HTERT RPE-1 (cell line): ENCODE measurements around the gene BCL7A.
"Not testable (repeated sequence)": the region's sequence is repeated elsewhere in the genome, so short reads cannot be mapped to it uniquely, and the experiment has no call there.

Source experiments
- in situ Hi-C: fragments of 300-500 bp; cut with MboI; formaldehyde crosslinking; loops from 4 replicates; pipeline ENCODE4 v1.14.3; 2020; ENCODE audit warnings: low sequenced_read_pairs

BCL7A gene

GRCh38 chr12:122021822-122022392 is at the start of gene BCL7A:
BCL7A (plus strand) TSS chr12:122021884; CDS start chr12:122022092, 208 bp downstream.
- in situ Hi-C loops = no loop called here

DNA sequence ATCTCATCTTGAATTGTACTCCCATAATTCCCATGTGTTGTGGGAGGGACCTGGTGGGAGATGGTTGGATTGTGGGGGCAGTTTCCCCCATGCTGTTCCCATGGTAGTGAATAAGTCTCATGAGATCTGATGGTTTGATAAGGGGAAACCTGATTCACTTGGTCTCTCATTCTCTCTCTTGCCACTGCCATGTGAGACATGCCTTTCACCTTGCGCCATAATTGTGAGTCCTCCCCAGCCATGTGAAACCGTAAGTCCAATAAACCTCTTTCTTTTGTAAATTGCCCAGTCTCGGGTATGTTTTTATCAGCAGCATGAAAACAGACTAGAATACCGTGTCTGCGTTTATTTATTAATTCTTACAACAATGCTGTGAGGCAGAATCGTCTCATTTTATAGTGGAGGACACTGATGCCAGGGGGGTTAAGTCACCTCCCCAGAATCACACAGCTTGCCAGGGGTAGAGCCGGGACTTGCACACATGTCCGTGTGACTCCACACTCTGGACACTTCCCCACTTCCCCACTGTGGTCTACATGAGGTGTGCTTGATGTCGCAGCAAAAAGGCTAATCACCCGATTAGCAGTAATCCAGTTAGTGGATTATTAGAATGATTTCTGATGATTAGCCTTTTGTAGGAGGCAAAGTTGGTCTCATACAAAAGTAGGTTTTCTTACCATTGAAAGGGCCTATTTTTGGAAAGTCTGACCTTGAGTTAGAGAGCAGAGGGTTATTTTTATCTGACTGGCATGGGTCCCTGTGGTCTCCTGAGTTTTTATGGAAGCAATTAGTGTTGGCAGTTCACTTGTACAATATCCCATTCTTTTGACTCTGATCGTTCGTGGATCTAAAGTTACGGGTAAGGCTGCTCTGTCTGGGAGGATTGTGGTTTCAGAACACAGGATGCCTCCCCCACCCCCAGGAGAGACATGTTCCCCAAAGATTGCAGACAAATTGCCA is 47.4 kb upstream of the BCL7A start:
- in situ Hi-C loops = no loop called here

DNA sequence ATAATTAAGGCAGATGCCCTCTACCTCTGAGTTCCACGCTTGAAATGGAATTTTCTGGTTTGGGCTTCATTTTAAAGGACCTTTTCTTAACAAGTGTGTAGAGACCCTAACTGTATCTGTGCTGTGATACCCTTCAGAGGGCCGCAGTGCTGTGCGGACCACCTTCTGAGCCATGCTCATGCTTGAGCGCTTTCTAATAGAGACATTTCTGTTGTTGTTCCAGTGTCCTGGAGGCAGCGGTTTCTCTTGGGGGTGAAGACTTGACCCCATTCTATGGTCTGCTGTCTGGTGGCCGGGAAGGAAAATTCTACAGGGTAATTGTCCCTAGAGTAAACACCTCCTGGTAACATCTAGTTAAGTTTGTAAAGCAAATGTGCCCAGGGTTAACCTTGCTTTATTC is 46.7 kb upstream of the BCL7A start:
- in situ Hi-C loops = no loop called here

DNA sequence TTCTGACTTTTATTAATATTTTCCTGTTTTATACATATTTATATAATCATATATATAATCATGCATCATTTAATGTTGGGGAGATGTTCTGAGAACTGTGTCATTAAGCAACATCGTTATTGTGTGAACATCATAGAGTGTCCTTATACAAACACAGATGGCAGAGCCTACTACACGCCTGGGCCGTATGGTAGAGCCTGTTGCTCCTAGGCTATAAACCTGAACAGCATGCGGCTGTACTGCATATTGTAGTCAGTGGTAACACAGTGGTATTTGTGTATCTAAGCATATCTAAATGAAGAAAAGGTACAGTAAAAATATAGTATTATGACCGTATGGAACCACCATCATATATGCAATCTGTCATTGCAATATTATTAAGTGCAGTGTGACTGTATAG is 44.7 kb upstream of the BCL7A start:
- in situ Hi-C loops = no loop called here

- in situ Hi-C loops = no loop called here
Measured at GRCh38 chr12:121980191-121980891, 41.3 kb upstream of the BCL7A start.

GRCh38 chr12:121980892-121981272 is 40.8 kb upstream of the BCL7A start:
- in situ Hi-C loops = no loop called here

GRCh38 chr12:121981456-121981855 is 40.2 kb upstream of the BCL7A start:
- in situ Hi-C loops = no loop called here

GRCh38 chr12:121982950-121983349 is 38.7 kb upstream of the BCL7A start:
- in situ Hi-C loops = no loop called here

DNA sequence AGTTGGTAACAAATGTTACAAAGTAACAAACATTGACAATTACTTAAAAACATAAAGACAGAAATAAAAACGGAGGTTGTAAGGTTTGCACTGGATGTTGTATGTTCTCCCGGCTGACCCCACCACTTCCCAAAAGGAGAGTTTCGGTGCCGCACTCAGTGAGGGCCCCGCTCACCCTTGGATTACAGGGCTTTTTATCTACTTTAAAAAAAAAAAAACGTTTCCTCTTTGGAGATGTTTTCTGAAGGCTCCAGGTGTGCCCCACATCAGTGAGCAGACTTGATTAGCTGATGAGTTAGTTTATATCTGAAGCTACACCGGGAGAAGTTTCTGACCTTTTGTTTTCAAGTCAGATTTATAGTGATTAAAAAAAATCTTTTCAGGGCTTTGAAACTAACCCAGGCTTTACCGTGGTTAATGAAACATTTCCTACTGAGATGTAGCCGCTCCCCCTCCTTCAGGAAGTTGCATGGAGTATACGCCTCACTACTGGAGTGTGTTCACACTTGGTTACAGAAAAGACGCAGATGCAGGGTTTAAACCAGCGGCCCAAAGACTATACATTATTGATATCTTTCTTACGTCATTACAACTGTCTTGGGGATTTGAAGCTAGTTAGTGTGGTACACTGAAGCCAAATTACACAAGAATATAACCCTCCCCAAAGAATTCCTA is 38.0 kb upstream of the BCL7A start:
- in situ Hi-C loops = no loop called here

- in situ Hi-C loops = no loop called here
Measured at GRCh38 chr12:121986489-121987245, 35.0 kb upstream of the BCL7A start.

DNA sequence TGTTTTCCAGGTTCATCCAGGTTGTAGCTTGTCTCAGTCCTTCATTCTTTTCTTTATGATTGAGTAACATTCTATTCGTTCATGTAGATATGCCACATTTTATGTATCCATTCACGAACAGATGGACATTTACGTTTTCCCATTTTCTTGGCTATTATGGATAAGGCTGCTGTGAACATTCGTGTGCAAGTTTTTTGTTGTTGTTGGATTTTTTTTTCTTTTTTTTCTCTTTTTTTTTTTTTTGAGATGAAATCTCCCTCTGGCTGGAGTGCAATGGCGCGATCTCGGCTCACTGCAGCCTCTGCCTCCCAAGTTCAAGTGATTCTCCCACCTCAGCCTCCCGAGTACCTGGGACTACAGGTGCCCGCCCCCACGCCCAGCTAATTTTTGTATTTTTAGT is 33.2 kb upstream of the BCL7A start:
- in situ Hi-C loops = not testable (repeated sequence)

DNA sequence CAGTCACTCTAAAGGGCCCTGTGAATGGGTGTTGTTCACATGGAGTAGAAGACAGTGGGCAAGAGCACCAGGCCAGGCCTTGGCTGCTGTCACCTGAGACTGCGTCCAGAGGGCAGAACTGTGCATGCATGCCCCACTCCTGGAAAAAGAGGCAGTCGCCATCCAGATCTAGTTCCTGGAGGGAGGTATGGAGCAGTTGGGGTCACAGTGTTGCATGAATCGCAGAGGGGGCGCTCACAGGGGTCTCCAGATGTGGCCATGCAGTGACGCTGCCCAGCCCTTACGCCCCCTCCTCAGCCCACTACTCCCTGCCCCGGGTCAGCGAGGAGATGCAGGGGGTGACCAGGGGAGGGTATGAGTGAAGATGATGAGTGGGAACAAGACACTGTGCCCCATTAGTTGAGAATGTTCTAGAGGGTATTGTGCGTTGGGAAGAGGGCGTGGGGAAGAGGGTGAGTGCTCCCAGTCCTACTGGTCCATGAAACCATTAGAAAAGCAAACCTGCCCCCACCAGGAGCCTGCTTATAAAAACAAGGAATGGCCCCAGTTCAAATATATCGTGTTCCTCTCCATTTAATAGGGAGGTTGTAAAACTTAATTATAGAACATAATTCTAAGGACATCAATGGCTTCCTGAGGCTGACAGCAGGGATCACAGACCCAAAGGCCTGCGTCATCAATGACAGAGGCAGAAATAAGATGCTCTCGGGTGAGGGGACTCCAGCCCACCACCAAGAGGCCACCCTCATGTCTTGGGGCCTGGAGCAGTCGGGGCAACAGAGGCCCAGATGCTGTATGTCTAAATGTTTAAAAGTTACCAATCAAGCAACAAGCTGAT is 32.2 kb upstream of the BCL7A start:
- in situ Hi-C loops = no loop called here

DNA sequence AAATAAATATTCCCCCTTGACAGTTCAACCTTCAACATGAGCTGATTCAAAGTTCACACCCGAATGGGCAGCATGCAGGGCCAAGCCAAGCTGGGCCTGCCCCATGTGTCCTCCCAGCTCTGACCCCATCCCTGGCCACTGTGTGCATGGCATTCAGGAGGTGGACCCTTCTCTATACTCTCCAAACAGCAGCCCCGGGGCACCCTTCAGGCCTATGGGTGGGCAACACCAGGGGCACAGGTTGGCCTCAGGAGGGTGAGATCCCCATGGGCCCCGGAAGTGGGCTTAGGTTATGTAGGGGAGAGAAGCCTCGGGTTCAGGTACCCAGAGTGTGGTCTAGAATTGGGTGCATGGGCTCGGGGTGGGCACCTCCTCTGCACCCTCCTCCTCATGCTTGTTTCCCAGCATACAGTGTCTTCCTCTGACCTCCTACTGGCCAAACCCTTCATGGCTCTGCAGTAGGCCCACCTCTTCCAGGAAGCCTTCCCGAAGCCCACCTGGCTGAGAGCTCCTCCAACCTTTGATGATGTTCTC is 31.5 kb upstream of the BCL7A start:
- in situ Hi-C loops = no loop called here

GRCh38 chr12:121990692-121991603 is 30.7 kb upstream of the BCL7A start:
- in situ Hi-C loops = no loop called here

DNA sequence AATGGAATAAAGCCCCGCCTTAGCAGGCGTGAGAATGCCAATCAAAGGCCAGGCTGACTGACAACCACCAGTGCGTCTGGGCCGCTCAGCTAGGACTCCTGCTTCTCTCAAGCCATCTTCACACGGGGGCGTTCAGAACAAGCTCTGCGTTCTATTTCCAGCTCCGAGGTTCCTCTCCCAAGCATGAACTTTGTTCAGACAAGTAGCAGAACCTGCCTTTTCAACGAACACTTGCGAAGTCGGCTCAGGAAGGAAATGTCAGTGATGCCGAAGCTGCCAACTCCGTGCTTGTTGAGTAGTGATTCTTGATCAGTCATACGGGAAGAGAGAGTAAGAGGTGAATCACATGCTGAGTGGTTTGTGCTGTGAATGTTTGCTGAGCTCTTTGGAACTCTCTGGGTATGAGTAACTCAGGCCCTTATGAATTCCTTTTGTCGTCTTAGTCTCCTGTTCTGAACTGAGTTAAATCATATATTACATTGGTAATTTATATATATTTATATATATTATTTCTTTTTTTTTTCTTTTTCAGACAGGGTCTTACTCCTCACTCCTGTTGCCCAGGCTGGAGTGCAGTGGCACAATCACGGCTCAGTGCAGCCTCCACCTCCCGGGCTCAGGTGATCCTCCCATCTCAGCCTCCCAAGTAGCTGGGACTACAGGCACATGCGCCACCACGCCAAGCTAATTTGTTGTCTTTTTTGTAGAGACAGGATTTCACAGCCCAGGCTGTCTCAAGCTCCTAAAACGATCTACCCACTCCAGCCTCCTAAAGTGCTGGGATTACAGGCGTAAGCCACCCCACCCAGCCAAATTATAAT is 29.4 kb upstream of the BCL7A start:
- in situ Hi-C loops = no loop called here

GRCh38 chr12:121996050-121996944 is 25.4 kb upstream of the BCL7A start:
- in situ Hi-C loops = no loop called here
